GM19438 (cell line): ENCODE results near the gene FAM156B.
A peak's percentile ranks its signal among the peaks of the same experiment; 100 is the strongest.
"Not testable (repeated sequence)": the region's sequence is repeated elsewhere in the genome, so short reads cannot be mapped to it uniquely, and the experiment has no call there.

ENCODE experiments used
- ATAC-seq: cut with Tn5 transposase; IDR thresholded peaks from one replicate; pipeline ENCODE4 v1.9.1; 2021; ENCODE audit warnings: low read depth; ENCODE audit not compliant: unreplicated experiment

FAM156B gene

DNA sequence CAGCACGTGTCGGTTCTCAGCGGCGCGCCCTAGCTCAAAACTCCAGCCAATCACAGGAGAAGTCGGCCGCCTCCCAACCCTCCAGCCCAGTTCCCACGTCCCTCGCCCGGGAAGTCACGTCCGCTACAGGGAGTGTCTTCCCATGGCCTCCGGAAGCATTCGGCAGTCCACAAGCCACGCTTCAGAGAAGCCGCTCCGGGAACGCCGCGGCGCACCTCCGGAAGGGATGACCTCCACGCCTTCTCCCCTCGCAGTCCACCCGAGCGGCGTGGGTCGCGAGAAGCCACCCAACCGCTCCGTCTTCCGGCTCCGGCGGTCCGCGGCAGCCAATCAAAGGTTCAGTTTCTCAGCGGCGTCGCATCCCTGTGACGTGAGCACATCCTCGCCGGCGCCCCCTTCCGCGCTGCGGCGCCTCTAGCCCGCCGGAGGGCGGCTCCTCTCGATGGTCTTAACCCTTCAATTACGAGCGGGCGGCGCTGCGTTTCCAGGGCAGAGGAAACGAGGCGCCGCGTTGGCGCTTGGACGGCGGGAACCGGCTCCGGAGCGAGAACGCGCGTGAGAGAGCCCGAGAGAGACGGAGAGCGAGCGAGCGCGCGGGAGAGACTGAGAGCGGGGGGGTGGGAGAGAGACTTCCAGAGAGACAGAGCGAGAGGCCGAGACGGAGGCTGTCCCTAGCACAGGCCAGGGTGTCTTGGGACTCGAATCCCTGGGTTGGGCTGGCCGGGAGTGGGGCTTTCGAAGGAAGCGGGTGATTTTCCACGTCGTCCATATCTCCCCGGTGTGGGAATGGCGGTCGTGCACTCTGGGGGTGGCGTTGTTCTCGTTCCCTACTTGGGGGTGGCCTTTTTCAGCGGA lies at the start of gene FAM156B:
Gene FAM156B, plus strand, starts transcription at position 476 of the 855 bp plus-strand sequence. CDS start 9,896 bp downstream, outside the sequence.
- peak; percentile 72 for ATAC-seq

GRCh38 chrX:52852110-52852860 lies 44.8 kb upstream of the FAM156B start:
- no peak for ATAC-seq

- not testable (repeated sequence) for ATAC-seq
Measured at GRCh38 chrX:52856991-52857525, 40.1 kb upstream of the FAM156B start.

- ATAC-seq, result no peak
Measured at GRCh38 chrX:52865343-52865998, 31.7 kb upstream of the FAM156B start.

DNA sequence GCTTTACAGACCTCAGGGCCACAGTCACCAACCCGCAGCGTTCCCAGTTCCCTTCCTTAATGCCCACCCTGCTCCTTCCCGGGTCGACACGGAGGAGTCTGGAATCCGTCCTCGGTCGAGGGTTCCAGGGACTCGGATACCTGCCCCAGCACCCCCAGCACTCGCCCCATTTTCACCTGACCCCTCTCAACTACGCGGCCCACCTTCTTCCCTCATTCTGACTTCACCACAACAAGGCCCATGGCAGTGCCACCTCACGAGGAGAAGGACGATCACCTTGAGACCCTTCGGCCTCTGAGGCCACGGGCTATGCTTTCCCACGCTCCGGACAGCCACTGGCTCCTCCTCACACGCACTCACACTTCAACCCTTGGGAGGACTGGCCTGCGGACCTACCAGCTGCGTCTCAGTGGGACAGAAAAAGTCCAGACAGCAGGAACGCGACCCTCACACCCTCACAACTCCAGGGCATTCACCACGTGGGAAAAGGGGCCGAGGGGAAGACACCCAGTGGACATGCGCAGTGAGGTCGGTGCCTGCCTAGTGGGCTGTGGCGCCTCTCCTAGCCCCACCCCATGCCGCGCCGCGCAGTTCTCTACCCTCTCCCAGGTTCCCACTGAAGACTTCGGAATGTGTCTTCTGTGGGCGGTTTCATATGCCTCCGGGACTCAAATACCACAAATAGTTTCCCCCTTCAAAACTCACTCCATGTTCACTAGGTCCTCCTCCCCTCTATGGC lies 29.4 kb upstream of the FAM156B start, which contains the start of gene XAGE3:
Gene XAGE3, minus strand, starts transcription at position 474 of the 739 bp plus-strand sequence. CDS start 950 bp downstream, outside the sequence.
- ATAC-seq, result no peak

GRCh38 chrX:52870046-52870445 lies 27.1 kb upstream of the FAM156B start:
- no peak for ATAC-seq

- not testable (repeated sequence) for ATAC-seq
Measured at GRCh38 chrX:52873825-52874224, 23.3 kb upstream of the FAM156B start.

DNA sequence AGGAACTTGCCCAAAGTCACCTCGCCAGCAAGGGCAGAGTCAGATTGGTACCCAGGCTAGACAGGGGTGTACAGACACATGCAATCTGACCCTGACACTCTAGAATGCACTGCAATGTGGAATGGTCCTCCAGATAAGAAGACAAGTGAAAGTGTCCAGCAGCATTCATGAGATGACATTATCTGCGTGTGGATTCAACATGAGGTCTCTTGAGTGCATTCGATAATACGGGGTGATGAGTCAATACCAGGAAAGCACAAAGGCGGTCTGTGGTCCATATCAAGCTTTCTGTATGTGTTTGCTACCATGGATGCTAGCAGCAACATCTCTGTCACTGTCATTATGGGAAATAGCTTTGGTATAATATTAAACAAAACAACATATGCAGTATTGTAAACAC lies 22.5 kb upstream of the FAM156B start:
- no peak for ATAC-seq

- ATAC-seq, result not testable (repeated sequence)
Measured at GRCh38 chrX:52875436-52875835, 21.7 kb upstream of the FAM156B start.

GRCh38 chrX:52876386-52876785 lies 20.7 kb upstream of the FAM156B start:
- not testable (repeated sequence) for ATAC-seq

GRCh38 chrX:52887459-52887858 lies 9.7 kb upstream of the FAM156B start:
- ATAC-seq, result not testable (repeated sequence)

GRCh38 chrX:52888090-52888489 lies 9.0 kb upstream of the FAM156B start:
- ATAC-seq, result not testable (repeated sequence)

DNA sequence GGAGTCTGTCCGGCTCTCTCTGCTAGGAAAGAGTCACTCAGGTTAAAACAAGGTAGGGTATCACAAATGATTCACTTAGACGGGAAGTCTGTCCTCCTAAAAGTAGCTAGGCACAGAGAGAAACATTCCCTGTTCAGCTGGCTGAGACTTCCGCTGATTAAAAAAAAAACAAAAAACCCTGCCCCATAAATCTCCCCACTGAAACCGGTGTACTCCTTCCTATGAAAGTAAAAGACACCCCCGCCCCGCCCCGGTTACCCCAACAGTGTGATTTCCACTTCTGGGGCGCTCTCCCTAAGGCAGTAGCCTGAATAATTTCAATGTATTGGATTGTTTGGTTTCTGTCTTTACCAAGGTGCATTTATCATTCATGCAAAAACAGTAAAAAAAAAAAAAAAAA lies 692 bp upstream of the FAM156B start:
- ATAC-seq, result peak; percentile 34

DNA sequence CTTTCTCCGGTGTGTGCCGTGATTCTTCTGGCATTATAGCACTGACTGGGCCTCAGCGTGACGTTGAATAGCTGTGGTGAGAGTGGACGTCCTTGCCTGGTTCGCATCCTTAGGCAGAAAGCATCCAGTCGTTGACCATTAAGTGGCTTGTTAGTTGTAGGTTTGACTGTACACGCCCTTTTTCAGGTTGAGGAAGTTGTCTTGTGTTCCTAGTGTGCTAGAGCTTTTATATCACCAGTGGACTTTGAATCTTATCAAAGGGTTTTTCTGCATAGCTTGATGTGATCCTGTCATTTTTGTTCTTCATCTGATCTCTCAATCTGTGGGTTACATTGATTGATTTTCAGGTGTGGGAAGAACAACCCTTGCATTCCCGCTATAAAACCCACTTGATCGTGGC lies 8.4 kb downstream of the FAM156B start:
- ATAC-seq, result not testable (repeated sequence)

GRCh38 chrX:52906072-52906471 lies 8.9 kb downstream of the FAM156B start:
- not testable (repeated sequence) for ATAC-seq

- ATAC-seq, result not testable (repeated sequence)
Measured at GRCh38 chrX:52907137-52907536, 10.0 kb downstream of the FAM156B start.

DNA sequence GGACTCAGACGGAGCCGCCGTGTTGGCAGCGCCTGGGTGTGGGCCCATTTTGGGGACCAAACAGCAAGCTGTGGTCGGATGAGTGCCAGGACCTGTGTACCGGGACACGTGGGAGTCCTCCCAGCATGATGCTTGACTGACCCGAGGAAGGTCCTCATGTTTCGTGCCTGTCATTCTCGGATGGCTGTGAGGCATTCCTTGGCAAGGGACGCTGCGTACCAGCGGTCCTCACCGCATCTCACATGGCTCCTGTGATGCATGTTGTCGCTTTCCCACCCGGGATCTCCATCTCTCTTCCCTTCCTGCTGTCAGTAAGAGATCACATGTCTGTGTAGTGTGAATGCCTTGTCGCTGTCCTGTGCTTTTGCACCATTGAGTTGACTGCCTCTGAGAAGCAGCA lies 10.8 kb downstream of the FAM156B start:
- not testable (repeated sequence) for ATAC-seq

DNA sequence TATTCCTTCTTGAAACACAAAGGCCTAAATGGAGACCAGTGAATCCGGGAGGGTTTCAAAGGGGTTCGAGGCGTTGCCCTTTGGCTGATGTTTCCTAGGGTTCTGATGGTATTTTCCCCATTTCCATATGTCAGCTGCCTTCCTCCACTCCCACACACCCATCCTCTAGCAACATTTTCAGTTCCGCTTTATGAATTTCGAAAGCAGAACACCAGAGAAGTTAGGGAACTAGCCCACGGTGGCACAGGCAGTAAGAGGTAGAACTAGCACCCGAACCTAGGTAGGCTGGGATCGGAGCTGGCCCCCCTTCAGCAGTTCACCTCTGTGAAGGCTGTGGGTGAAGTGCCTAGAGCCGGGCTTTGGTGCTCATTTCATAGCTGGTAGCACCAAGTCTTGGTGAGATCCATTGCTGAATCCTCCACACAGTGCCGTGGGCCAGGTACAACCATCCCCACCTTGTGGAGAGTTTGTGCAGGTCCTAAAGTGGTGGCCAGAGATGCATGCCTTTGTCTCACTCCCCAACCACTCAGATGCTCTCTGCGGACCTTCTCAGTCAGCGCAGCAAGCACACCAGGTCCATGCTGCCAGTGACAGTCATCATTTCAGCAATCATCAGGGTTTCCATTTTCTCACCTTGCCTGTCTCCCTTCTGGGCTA lies 12.3 kb downstream of the FAM156B start:
- ATAC-seq, result not testable (repeated sequence)

DNA sequence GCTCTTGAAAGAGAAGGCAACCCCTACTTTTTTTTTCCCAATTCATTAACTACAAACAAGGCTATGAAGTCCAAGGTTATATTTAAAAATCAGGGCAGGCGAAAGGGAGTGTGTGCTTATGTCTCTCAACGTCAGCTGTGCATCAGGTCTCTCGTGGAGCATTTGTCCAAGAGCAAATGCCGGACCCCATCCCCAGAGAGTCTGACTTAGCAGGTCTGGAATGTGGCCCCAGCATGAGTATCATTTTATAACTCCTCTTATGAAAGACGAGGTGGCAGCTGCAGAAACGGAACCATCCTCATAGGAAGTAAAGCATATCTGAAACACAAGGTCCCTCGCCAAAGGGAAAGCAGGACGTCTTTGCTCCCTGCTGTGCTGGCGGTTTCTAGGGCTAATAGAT lies 16.6 kb downstream of the FAM156B start:
- ATAC-seq, result not testable (repeated sequence)
